ENCODE measurements around the gene TREX2. TPM values are rescaled to one million over a fixed set of nuclear protein-coding genes. Genes with fewer than 3 reads are reported as not detected.

Gene TREX2
- not detected in 2 replicates for total RNA-seq (2014; rRNA removed; shearing (Covaris generic))

- DNase-seq (ENCODE audit: low read depth): no peak
Measured at GRCh38 chrX:153445856-153446635, at the start of gene TREX2. TREX2 (minus strand) TSS chrX:153446056; CDS start chrX:153445430, 626 bp downstream.

GRCh38 chrX:153495362-153495751 is 49.5 kb upstream of the TREX2 start:
- DNase-seq (ENCODE audit: low read depth): peak; percentile 42

GRCh38 chrX:153494541-153495361 is 48.9 kb upstream of the TREX2 start, which contains the start of gene BGN:
BGN (plus strand) TSS chrX:153494980; CDS start chrX:153504632, 9,652 bp downstream.
- DNase-seq (ENCODE audit: low read depth): peak; percentile 41

- no peak for DNase-seq (ENCODE audit: low read depth)
Measured at GRCh38 chrX:153494061-153494460, 48.2 kb upstream of the TREX2 start.

- DNase-seq (ENCODE audit: low read depth): no peak
Measured at GRCh38 chrX:153493085-153493484, 47.2 kb upstream of the TREX2 start.

GRCh38 chrX:153492543-153492942 is 46.7 kb upstream of the TREX2 start:
- DNase-seq (ENCODE audit: low read depth): no peak

GRCh38 chrX:153491918-153492317 is 46.1 kb upstream of the TREX2 start:
- peak; percentile 13 for DNase-seq (ENCODE audit: low read depth)

GRCh38 chrX:153491351-153491914 is 45.6 kb upstream of the TREX2 start:
- peak; percentile 44 for DNase-seq (ENCODE audit: low read depth)

- DNase-seq (ENCODE audit: low read depth): no peak
Measured at GRCh38 chrX:153490217-153490930, 44.5 kb upstream of the TREX2 start.

GRCh38 chrX:153488231-153488914 is 42.5 kb upstream of the TREX2 start:
- DNase-seq (ENCODE audit: low read depth): no peak

- DNase-seq (ENCODE audit: low read depth): no peak
Measured at GRCh38 chrX:153487590-153488071, 41.8 kb upstream of the TREX2 start.

GRCh38 chrX:153486171-153486570 is 40.3 kb upstream of the TREX2 start:
- DNase-seq (ENCODE audit: low read depth): no peak

- no peak for DNase-seq (ENCODE audit: low read depth)
Measured at GRCh38 chrX:153485396-153486080, 39.7 kb upstream of the TREX2 start.

- DNase-seq (ENCODE audit: low read depth): no peak
Measured at GRCh38 chrX:153482376-153483015, 36.6 kb upstream of the TREX2 start.

GRCh38 chrX:153481043-153481442 is 35.2 kb upstream of the TREX2 start:
- DNase-seq (ENCODE audit: low read depth): no peak

- DNase-seq (ENCODE audit: low read depth): no peak
Measured at GRCh38 chrX:153478746-153479145, 32.9 kb upstream of the TREX2 start.

- DNase-seq (ENCODE audit: low read depth): no peak
Measured at GRCh38 chrX:153477901-153478300, 32.0 kb upstream of the TREX2 start.

- no peak for DNase-seq (ENCODE audit: low read depth)
Measured at GRCh38 chrX:153477364-153477857, 31.6 kb upstream of the TREX2 start.

GRCh38 chrX:153476666-153477363 is 31.0 kb upstream of the TREX2 start:
- DNase-seq (ENCODE audit: low read depth): peak; percentile 75

Data from RPMI7951 (cell line).